Fibroblast of gingiva (primary cell): ENCODE data around the gene CRNKL1.
A peak's percentile ranks its signal among the peaks of the same experiment; 100 is the strongest.
"Not testable (repeated sequence)": the region's sequence is repeated elsewhere in the genome, so short reads cannot be mapped to it uniquely, and the experiment has no call there.

Source experiments
- DNase-seq: peaks from one replicate; pipeline ENCODE4 v3.0.0-alpha.2; 2011; ENCODE audit warnings: low read depth

Gene CRNKL1

GRCh38 chr20:20010639-20011500 is 41.4 kb downstream of the CRNKL1 start:
- DNase-seq = peak; percentile 81

- no peak for DNase-seq
Measured at GRCh38 chr20:20009784-20010253, 42.4 kb downstream of the CRNKL1 start.

GRCh38 chr20:20005342-20005741 is 46.9 kb downstream of the CRNKL1 start:
- DNase-seq = no peak

DNA sequence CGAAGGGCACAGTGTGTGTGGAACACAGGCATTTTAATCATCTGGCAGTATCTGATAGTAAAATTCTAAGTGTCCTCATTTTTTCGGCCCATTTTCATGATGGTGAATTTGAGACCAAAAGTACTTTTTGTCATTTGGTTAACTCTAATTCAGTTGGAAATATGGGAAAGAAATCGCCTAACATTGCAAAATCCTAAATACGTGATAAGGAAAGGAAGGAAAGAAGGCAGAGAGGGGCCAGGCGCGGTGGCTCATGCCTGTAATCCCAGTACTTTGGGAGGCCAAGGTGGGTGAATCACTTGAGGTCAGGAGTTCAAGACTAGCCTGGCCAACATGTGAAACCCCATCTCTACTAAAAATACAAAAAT is 48.3 kb downstream of the CRNKL1 start:
- DNase-seq = not testable (repeated sequence)

- DNase-seq = peak; percentile 45
Measured at GRCh38 chr20:20003031-20003954, 49.0 kb downstream of the CRNKL1 start.

GRCh38 chr20:20002101-20002998 is 49.9 kb downstream of the CRNKL1 start:
- peak; percentile 52 for DNase-seq

- DNase-seq = peak; percentile 27
Measured at GRCh38 chr20:20000211-20000968, 51.9 kb downstream of the CRNKL1 start.

DNA sequence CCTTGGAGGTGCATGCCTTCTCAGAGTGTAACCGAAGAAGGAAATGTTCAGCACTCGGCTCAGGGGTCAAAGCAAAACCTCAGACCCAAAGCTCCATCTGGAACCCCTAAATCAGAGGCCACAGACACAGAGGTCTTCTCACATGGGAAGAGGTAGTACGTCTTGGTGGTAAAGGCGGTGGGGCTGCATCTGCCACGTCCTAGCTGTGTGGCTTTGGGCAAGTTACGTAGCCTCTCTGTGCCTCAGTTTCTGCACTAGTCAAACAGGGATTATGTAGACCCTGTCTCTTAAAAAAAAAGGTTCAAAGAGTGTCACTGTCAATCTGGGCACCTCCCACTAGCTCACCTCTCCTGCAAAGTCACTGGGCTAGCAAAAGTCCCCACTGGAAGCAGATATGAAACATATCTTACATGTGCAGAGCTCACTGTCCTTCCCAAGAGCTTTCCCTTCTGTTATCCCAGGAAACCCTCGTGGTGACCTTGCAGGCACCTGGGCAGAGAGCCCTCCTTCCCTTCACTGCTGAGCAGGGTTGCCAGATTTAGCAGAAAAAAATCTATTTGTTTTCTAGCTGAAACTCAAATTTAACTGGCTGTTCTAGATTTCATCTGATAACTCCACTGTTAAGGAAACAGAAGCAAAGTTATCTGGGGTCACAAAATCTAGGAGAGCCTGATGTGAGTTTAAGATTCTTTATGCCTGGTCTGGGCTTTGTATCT is 53.1 kb downstream of the CRNKL1 start:
- no peak for DNase-seq

- DNase-seq = no peak
Measured at GRCh38 chr20:19996917-19997316, 55.3 kb downstream of the CRNKL1 start.

- no peak for DNase-seq
Measured at GRCh38 chr20:19996222-19996621, 56.0 kb downstream of the CRNKL1 start.

GRCh38 chr20:19995220-19995863 is 56.9 kb downstream of the CRNKL1 start:
- peak; percentile 57 for DNase-seq

DNA sequence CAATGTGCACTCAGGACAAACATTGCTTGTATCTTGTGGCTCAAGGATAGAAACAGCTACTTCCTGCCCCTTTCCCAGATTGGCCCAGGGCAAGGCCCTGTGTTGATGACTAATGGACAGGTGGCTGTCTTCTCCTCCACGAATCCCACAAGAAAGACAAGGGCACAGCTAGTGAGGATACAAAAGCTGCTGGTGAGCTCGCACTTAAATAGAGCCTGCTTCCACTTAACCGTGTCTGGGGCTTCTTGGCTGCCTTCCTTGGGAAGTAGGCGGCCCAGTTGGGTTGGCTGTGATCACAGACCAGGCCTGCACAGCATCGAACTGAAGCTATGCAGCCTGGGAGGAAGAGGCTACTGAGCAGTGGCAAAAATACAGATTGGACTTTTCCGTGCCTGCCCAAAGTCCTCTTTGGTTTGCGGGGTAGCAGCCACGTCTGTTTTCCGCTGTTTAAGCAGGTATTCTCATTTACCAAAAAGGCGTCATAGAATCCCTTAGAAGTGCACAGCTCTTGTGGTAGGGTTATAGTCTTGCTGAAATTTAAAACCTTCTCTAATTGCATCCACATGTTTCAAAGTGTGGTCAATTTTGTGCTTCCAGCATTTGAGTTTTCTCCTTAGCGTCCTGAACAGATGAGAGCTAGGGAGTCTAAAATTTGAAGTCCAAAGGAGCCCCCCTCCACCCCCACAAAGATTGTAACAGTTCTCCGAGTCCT is 58.2 kb downstream of the CRNKL1 start:
- peak; percentile 62 for DNase-seq

GRCh38 chr20:19992996-19993908 is 59.0 kb downstream of the CRNKL1 start:
- DNase-seq = peak; percentile 78

GRCh38 chr20:19991854-19992253 is 60.4 kb downstream of the CRNKL1 start:
- no peak for DNase-seq

DNA sequence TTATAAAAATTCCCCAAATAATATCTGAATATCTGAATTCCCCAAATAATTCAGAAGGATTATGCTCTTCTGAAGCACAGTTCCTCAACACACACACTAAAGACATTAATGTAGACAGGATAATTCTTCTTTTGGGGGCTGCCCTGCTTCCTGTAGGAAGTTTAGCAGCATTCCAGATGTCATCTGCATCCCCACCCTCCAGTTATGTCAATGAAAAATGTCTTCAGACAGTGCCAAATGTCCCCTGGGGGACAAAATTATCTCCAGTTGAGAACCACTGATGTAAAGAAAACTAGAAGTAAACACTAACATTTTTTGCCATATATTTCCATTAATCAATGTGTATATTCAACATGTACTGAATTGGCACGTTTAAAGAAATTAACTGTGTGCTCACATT is 61.0 kb downstream of the CRNKL1 start:
- DNase-seq = no peak

DNA sequence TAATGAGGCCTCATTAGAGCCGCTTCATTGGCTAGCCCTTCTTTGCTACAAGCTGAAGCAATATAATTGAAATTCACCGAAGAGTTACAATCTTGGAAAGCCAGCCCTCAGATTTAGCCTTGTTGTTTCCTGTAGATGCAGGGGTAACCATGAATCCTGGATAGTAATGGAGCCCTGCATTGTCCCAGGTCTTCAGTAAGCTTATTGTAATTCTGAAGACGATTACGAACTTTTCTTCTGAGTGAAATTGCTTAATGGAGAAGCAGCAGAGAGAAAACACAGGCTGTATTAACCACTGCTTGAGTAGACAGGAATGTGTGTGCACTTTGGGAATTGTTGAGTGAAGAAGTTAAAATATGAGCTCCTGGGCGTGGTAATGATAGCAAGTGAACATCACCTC is 61.4 kb downstream of the CRNKL1 start:
- no peak for DNase-seq

DNA sequence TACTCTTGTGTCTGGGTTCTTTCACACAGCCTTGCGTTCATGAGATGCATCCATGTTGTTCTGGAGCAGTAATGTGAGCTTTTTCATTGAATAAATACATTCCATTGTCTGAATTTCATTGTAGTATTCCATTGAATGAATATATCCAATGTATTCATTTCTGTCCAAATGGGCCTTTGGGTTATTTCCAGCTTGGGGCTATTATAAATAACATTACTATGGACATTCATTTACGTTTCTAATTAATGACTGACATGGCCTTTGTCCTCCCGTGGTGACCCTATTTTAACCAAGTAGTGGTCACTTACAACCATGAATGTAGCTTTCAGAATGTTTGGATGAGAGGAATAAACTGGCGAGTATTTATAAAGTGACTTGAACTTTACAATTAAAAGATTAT is 65.2 kb downstream of the CRNKL1 start:
- no peak for DNase-seq

- peak; percentile 60 for DNase-seq
Measured at GRCh38 chr20:19986419-19986818, 65.8 kb downstream of the CRNKL1 start.
